ENCODE data around the gene MYH14. TPM values are rescaled to one million over a fixed set of nuclear protein-coding genes. Genes with fewer than 3 reads are reported as not detected.

Gene MYH14
- total and polyA plus RNA-seq, 2 of the 13 experiments (the other 11 are each of a cell fraction or from before 2014, with no cell fraction given): 5.5 to 5.8 TPM

DNA sequence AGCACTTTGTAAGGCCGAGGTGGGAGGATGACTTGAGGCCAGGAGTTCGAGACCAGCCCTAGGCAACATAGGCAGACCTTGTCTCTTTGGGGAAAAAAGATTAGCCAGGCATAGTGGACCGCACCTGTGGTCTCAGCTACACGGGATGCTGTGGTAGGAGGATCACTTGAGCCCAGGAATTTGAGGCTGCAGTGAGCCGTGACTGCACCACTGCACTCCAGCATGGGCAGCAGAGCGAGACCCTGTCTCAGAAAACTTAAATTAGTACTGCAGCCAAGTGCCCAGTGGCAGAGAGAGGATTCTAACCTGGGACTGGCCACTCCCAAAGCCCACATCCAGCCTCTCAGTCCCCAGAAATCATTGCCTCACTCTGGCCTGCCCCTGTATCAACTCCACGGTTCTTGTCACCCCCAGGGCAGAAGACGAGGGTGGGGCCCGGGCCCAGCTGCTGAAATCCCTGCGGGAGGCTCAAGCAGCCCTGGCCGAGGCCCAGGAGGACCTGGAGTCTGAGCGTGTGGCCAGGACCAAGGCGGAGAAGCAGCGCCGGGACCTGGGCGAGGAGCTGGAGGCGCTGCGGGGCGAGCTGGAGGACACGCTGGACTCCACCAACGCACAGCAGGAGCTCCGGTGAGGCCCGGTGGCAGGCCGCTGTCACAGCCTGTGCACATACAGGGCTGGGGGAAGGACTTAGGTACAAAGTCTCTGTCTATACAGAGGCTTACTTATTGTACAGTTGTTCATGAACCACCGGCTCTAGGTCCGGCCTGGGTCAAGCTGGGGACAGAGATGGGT, 72.4 kb downstream of the MYH14 start (continued):
- TF ChIP-seq, protein P1, sequence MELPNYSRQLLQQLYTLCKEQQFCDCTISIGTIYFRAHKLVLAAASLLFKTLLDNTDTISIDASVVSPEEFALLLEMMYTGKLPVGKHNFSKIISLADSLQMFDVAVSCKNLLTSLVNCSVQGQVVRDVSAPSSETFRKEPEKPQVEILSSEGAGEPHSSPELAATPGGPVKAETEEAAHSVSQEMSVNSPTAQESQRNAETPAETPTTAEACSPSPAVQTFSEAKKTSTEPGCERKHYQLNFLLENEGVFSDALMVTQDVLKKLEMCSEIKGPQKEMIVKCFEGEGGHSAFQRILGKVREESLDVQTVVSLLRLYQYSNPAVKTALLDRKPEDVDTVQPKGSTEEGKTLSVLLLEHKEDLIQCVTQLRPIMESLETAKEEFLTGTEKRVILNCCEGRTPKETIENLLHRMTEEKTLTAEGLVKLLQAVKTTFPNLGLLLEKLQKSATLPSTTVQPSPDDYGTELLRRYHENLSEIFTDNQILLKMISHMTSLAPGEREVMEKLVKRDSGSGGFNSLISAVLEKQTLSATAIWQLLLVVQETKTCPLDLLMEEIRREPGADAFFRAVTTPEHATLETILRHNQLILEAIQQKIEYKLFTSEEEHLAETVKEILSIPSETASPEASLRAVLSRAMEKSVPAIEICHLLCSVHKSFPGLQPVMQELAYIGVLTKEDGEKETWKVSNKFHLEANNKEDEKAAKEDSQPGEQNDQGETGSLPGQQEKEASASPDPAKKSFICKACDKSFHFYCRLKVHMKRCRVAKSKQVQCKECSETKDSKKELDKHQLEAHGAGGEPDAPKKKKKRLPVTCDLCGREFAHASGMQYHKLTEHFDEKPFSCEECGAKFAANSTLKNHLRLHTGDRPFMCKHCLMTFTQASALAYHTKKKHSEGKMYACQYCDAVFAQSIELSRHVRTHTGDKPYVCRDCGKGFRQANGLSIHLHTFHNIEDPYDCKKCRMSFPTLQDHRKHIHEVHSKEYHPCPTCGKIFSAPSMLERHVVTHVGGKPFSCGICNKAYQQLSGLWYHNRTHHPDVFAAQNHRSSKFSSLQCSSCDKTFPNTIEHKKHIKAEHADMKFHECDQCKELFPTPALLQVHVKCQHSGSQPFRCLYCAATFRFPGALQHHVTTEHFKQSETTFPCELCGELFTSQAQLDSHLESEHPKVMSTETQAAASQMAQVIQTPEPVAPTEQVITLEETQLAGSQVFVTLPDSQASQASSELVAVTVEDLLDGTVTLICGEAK (IDR thresholded peaks at IDR 0.05): no peak
- TF ChIP-seq, protein P1 (CRISPR knock-in tag; IDR thresholded peaks at IDR 0.05): peak; percentile 26; the same call in 1 of the 2 replicates
- TF ChIP-seq NR2F6 (IDR thresholded peaks at IDR 0.05): peak; percentile 44; the same call in 1 of the 2 replicates
- peak; percentile 59; the same call in 1 of the 2 replicates for TF ChIP-seq NR2F6 (CRISPR knock-in tag; IDR thresholded peaks at IDR 0.05)
- no peak for TF ChIP-seq U2AF2 (IDR thresholded peaks at IDR 0.05; ENCODE audit: low read depth, low read length)
- no peak for TF ChIP-seq CENPX (CRISPR knock-in tag; IDR thresholded peaks at IDR 0.05)
- peak; percentile 58; the same call in 1 of the 2 replicates for TF ChIP-seq ZNF232 (CRISPR knock-in tag; IDR thresholded peaks at IDR 0.05; ENCODE audit: borderline replicate concordance)
- no peak for TF ChIP-seq CBFB (CRISPR knock-in tag; IDR thresholded peaks at IDR 0.05)
- TF ChIP-seq NBN (conservative IDR thresholded peaks at IDR 0.05): no peak
- TF ChIP-seq ZFX (CRISPR knock-in tag; IDR thresholded peaks at IDR 0.05; ENCODE audit: low read depth): peak; percentile 92
- TF ChIP-seq NR1H2 (CRISPR knock-in tag; IDR thresholded peaks at IDR 0.05; ENCODE audit: borderline replicate concordance, low read depth): no peak
- TF ChIP-seq ZNF251 (CRISPR knock-in tag; IDR thresholded peaks at IDR 0.05): no peak
- TF ChIP-seq, protein P2, sequence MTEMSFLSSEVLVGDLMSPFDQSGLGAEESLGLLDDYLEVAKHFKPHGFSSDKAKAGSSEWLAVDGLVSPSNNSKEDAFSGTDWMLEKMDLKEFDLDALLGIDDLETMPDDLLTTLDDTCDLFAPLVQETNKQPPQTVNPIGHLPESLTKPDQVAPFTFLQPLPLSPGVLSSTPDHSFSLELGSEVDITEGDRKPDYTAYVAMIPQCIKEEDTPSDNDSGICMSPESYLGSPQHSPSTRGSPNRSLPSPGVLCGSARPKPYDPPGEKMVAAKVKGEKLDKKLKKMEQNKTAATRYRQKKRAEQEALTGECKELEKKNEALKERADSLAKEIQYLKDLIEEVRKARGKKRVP (CRISPR knock-in tag; IDR thresholded peaks at IDR 0.05): no peak
- TF ChIP-seq, protein P3, sequence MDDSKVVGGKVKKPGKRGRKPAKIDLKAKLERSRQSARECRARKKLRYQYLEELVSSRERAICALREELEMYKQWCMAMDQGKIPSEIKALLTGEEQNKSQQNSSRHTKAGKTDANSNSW (CRISPR knock-in tag; IDR thresholded peaks at IDR 0.05; ENCODE audit: borderline replicate concordance): no peak
- no peak for TF ChIP-seq ZNF326 (CRISPR knock-in tag; IDR thresholded peaks at IDR 0.05; ENCODE audit: borderline replicate concordance)
